ENCODE measurements around the gene SGCE. TPM values are rescaled to one million over a fixed set of nuclear protein-coding genes. Genes with fewer than 3 reads are reported as not detected.

Gene SGCE
- total and polyA plus RNA-seq, 2 donors (not counting 1 experiment from before 2014, with no cell fraction given): 8.9 to 13.0 TPM

DNA sequence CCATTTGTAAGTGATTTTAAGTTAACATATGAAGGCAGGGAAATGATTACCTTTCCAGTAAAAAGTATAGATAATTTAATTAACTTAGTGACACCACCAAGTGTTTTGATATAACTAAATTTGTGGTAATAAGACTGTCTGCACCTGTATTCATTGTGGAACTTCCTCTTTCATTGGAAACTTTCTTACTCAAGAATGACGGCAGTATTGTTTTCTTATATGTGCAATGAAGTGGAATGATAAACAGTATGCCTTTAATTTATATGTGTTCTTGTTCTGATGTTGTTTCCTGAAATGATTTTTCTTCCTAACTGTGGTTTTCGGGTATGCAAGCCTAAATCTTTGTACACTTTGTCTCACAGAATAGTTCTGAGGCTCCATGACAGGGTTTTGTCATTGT is 99.9 kb downstream of the SGCE start:
- Histone ChIP-seq H3K27me3 (replicated peaks in 1 of 4; ENCODE audit: control extremely low read depth in 1 of 4, control insufficient read depth in 3 of 4, insufficient read depth in 4 of 4, low read length in 3 of 4) (no peaks in the 10 kb centered on the region), H3K4me1 (ENCODE audit: control insufficient read depth in 2 of 2, insufficient read depth in 2 of 2, low read length in 2 of 2) (peaks cover 19 to 32% of the 10 kb centered on the region in 2 donors), H3K9me3 (ENCODE audit: control extremely low read depth in 1 of 3, control insufficient read depth in 2 of 3, insufficient read depth in 1 of 3, low read length in 2 of 3) (no peaks in the 10 kb centered on the region), H3K36me3 (replicated peaks in 1 of 2; ENCODE audit: control extremely low read depth in 1 of 2, control insufficient read depth in 1 of 2, extremely low read depth in 1 of 2, insufficient read depth in 2 of 2, low read length in 1 of 2) (peaks cover 5 to 14% of the 10 kb centered on the region in 2 experiments), H3K79me2 (ENCODE audit: control insufficient read depth, insufficient read depth, low read length) (no peaks in the 10 kb centered on the region), H2AFZ (ENCODE audit: insufficient read depth, low read depth, low read length, poor library complexity, severe bottlenecking) (no peak overlapping the region), H3K4me3 (ENCODE audit: control extremely low read depth in 1 of 5, extremely low read depth in 1 of 5, insufficient read depth in 1 of 5, low read depth in 2 of 5, low read length in 4 of 5) (peak overlapping the region in 1 of 5 experiments; percentile 27), H3K4me2 (replicated peaks; ENCODE audit: low read depth, low read length, poor library complexity, severe bottlenecking) (peak overlapping the region; percentile 62), H3K9ac (ENCODE audit: low read length) (peak overlapping the region; percentile 8), H4K20me1 (ENCODE audit: control insufficient read depth, insufficient read depth, low read length, poor library complexity, severe bottlenecking) (no peaks in the 10 kb centered on the region), H3K27ac (ENCODE audit: low read length in 2 of 2) (peak overlapping the region in 1 of 2 donors; percentile 48)
- no peak for TF ChIP-seq EZH2 (IDR thresholded peaks at IDR 0.05; ENCODE audit: borderline replicate concordance, insufficient read depth, low read depth, low read length, poor library complexity, severe bottlenecking)
- TF ChIP-seq, protein P1, sequence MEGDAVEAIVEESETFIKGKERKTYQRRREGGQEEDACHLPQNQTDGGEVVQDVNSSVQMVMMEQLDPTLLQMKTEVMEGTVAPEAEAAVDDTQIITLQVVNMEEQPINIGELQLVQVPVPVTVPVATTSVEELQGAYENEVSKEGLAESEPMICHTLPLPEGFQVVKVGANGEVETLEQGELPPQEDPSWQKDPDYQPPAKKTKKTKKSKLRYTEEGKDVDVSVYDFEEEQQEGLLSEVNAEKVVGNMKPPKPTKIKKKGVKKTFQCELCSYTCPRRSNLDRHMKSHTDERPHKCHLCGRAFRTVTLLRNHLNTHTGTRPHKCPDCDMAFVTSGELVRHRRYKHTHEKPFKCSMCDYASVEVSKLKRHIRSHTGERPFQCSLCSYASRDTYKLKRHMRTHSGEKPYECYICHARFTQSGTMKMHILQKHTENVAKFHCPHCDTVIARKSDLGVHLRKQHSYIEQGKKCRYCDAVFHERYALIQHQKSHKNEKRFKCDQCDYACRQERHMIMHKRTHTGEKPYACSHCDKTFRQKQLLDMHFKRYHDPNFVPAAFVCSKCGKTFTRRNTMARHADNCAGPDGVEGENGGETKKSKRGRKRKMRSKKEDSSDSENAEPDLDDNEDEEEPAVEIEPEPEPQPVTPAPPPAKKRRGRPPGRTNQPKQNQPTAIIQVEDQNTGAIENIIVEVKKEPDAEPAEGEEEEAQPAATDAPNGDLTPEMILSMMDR (IDR thresholded peaks at IDR 0.05): no peak
- H3K27me3 Mint-ChIP-seq: no peaks in the 10 kb centered on the region
- intact Hi-C loops (cut with micrococcal nuclease): loop anchor here (1.0 to 5.0 kb wide), 4 partner anchors 36 to 101 kb away; partner anchors contain the start of gene SGCE
- peak overlapping the region; percentile 75 for H3K27ac Mint-ChIP-seq
- no CpG with 5 or more reads among the region's 2 CpGs for WGBS (ENCODE audit: insufficient coverage)
- no peaks in the 10 kb centered on the region for H3K9me3 Mint-ChIP-seq (ENCODE audit: insufficient read depth)
- peak; percentile 57 for DNase-seq
- ChIA-PET CTCF (interaction anchor here (1.2 kb wide), 1 partner anchor 36 kb away, joined by 3 read pairs; no protein-coding TSS in a partner anchor), POLR2A (interaction anchor here (0.5 kb wide), 1 partner anchor 1052 kb away, joined by 3 read pairs; no protein-coding TSS in a partner anchor)
- peak; percentile 88 for ATAC-seq (ENCODE audit: low read depth)
- peaks cover 39% of the 10 kb centered on the region for H3K4me1 Mint-ChIP-seq
- H3K4me3 Mint-ChIP-seq: peak overlapping the region; percentile 58

DNA sequence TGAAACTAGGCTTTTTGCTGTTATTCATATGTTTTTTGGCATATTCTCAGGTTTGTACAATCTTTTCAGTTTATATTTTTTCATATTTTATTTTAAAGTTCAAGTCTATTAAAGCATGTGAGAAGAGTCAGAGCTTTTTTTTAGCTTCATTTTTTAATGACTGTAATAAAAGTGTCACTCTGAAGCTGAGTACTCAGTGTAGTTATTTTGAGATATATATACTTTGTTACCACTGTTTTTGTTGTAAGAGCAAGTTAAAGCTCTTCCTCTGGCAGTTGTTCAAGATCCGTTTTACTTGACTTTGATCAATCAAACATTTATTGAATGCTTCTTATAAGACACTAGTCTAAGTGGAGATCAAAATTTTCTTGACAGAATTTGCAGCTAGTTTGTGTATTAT is 108.8 kb downstream of the SGCE start:
- H3K36me3 ChIP-seq (replicated peaks in 1 of 2; ENCODE audit: control extremely low read depth in 1 of 2, control insufficient read depth in 1 of 2, extremely low read depth in 1 of 2, insufficient read depth in 2 of 2, low read length in 1 of 2): peaks cover 4 to 6% of the 10 kb centered on the region in 2 experiments
- H3K4me3 Mint-ChIP-seq: no peak overlapping the region
- H2AFZ ChIP-seq (ENCODE audit: insufficient read depth, low read depth, low read length, poor library complexity, severe bottlenecking): no peak overlapping the region
- no peak overlapping the region for H3K4me3 ChIP-seq (ENCODE audit: control extremely low read depth in 1 of 5, extremely low read depth in 1 of 5, insufficient read depth in 1 of 5, low read depth in 2 of 5, low read length in 4 of 5)
- POLR2A ChIA-PET: no interaction called here
- ATAC-seq (ENCODE audit: low read depth) (no peak), DNase-seq (no peak)
- intact Hi-C loops (cut with micrococcal nuclease): no loop called here
- CTCF ChIA-PET: no interaction called here
- H3K9me3 Mint-ChIP-seq (ENCODE audit: insufficient read depth): no peaks in the 10 kb centered on the region
- no peaks in the 10 kb centered on the region for H3K27me3 ChIP-seq (replicated peaks in 1 of 4; ENCODE audit: control extremely low read depth in 1 of 4, control insufficient read depth in 3 of 4, insufficient read depth in 4 of 4, low read length in 3 of 4)
- no peaks in the 10 kb centered on the region for H3K79me2 ChIP-seq (ENCODE audit: control insufficient read depth, insufficient read depth, low read length)
- no CpG with 5 or more reads among the region's 1 CpG for WGBS (ENCODE audit: insufficient coverage)
- H3K9me3 ChIP-seq (ENCODE audit: control extremely low read depth in 1 of 3, control insufficient read depth in 2 of 3, insufficient read depth in 1 of 3, low read length in 2 of 3): no peaks in the 10 kb centered on the region
- H3K27ac Mint-ChIP-seq: no peak overlapping the region
- TF ChIP-seq, protein P1 (IDR thresholded peaks at IDR 0.05): no peak
- TF ChIP-seq EZH2 (IDR thresholded peaks at IDR 0.05; ENCODE audit: borderline replicate concordance, insufficient read depth, low read depth, low read length, poor library complexity, severe bottlenecking): no peak
- H3K27ac ChIP-seq (ENCODE audit: low read length in 2 of 2): no peak overlapping the region
- no peaks in the 10 kb centered on the region for H3K4me1 Mint-ChIP-seq
- H3K27me3 Mint-ChIP-seq: no peaks in the 10 kb centered on the region
- no peak overlapping the region for H3K4me2 ChIP-seq (replicated peaks; ENCODE audit: low read depth, low read length, poor library complexity, severe bottlenecking)
- H3K4me1 ChIP-seq (ENCODE audit: control insufficient read depth in 2 of 2, insufficient read depth in 2 of 2, low read length in 2 of 2): no peaks in the 10 kb centered on the region
- H3K9ac ChIP-seq (ENCODE audit: low read length): no peak overlapping the region
- H4K20me1 ChIP-seq (ENCODE audit: control insufficient read depth, insufficient read depth, low read length, poor library complexity, severe bottlenecking): no peaks in the 10 kb centered on the region
